ENCODE measurements around the gene LRRC75A. TPM values are rescaled to one million over a fixed set of nuclear protein-coding genes. Genes with fewer than 3 reads are reported as not detected.

LRRC75A gene
- total and polyA plus RNA-seq, 7 donors: 2.2 to 40.5 (median 5.7) TPM

DNA sequence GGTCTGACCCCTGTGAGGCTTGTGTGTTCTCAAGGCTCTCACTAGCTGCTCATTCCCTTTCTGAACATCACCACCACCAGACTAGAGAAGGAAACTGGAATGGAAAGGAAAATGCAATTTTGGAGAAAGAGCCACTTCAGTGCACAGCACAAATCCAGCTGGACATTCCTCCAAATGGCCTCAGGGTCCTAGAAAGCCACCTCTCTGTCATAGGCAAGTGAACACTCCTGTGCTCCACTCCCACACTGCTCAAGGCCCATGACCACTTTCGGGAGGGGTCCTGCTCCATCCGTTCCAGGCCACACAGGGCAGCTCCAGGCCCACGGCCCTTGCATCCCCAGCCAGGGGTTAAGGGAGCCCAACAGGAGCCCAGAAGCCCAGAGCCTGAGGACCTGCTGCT lies 2.6 kb downstream of the LRRC75A start:
- no peak overlapping the region for H3K4me3 ChIP-seq
- H3K27ac ChIP-seq: no peak overlapping the region
- 79 to 81% methylated on average over 3 of the region's 3 CpGs for WGBS, 2 donors
- no peaks in the 10 kb centered on the region for H3K27me3 ChIP-seq
- H3K36me3 ChIP-seq: no peaks in the 10 kb centered on the region
- intact Hi-C loops (cut with DNase I): no loop called here
- peaks cover 0 to 50% (median 42%) of the 10 kb centered on the region in 4 donors for H3K4me1 ChIP-seq
- H3K9me3 ChIP-seq: no peaks in the 10 kb centered on the region
- no peak for DNase-seq
- TF ChIP-seq POLR2A (IDR thresholded peaks at IDR 0.05) (no peak), EP300 (IDR thresholded peaks at IDR 0.05) (no peak), POLR2AphosphoS5 (IDR thresholded peaks at IDR 0.05) (no peak)
- TF ChIP-seq, protein P1, sequence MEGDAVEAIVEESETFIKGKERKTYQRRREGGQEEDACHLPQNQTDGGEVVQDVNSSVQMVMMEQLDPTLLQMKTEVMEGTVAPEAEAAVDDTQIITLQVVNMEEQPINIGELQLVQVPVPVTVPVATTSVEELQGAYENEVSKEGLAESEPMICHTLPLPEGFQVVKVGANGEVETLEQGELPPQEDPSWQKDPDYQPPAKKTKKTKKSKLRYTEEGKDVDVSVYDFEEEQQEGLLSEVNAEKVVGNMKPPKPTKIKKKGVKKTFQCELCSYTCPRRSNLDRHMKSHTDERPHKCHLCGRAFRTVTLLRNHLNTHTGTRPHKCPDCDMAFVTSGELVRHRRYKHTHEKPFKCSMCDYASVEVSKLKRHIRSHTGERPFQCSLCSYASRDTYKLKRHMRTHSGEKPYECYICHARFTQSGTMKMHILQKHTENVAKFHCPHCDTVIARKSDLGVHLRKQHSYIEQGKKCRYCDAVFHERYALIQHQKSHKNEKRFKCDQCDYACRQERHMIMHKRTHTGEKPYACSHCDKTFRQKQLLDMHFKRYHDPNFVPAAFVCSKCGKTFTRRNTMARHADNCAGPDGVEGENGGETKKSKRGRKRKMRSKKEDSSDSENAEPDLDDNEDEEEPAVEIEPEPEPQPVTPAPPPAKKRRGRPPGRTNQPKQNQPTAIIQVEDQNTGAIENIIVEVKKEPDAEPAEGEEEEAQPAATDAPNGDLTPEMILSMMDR (IDR thresholded peaks at IDR 0.05): no peak

DNA sequence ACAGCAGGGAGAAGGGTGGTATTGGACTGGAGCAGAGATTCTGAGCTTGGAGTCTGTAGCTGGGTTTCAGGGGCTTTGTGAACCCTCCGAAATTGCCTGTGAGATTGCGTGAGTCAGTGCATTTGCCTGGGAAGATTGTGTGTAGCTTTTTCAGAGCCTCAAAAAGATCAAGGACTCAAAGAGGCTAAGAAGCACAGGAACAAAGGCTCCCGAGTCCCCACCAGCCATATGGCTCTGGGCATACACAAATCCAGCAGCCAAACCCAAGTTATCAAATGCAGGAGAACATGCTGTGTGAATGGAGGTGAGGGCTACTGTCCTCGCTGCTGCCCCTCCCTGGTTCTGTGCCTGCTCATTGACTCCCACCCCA lies 3.0 kb downstream of the LRRC75A start:
- Histone ChIP-seq H3K4me1 (peaks cover 0 to 55% (median 47%) of the 10 kb centered on the region in 4 donors), H3K9me3 (no peaks in the 10 kb centered on the region), H3K4me3 (no peak overlapping the region), H3K27ac (no peak overlapping the region), H3K36me3 (no peaks in the 10 kb centered on the region), H3K27me3 (no peaks in the 10 kb centered on the region)
- WGBS, 2 donors: 74 to 85% methylated on average over 4 of the region's 4 CpGs
- DNase-seq: no peak
- TF ChIP-seq POLR2A (IDR thresholded peaks at IDR 0.05): no peak
- TF ChIP-seq, protein P1 (IDR thresholded peaks at IDR 0.05): no peak
- no peak for TF ChIP-seq POLR2AphosphoS5 (IDR thresholded peaks at IDR 0.05)
- TF ChIP-seq EP300 (IDR thresholded peaks at IDR 0.05): no peak
- intact Hi-C loops (cut with DNase I): no loop called here

DNA sequence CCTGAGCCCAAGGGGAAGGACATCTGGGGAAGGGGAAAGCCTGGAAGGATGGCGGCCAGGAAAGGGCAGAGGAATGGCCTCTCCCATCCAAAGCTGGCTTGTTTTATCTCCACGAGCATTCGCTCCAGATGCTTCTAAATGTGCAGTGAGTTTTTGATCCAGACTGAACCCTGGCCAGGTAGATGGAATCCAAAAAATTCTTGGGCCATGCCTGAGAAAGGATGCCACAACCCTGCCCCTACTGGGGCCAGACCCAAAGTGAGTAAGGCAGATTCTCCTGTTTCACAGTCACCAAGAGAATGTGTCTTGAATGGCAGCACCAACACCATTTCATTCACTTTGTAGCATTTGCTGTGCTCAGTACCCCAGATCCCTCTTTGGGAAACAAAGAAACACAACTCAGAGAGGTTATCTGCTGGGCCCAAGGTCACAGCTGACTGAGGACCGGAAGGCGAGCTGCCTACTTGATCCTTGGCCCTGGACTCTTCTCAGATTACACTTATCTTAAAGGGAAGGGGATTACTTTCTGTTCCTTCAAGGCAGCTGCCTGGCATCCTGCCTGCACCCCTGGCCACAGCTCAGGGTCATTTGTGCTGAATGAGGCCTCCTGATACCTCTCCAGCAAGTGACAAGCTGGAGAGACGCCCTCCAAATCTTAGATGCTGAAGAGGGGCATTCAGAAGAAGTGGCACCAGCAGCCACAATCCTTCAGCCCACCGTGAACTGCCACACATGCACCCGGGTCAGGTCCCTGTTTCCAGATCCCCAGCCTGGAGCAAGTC lies 3.6 kb downstream of the LRRC75A start:
- Histone ChIP-seq H3K36me3 (no peaks in the 10 kb centered on the region), H3K9me3 (no peaks in the 10 kb centered on the region), H3K4me3 (no peak overlapping the region), H3K4me1 (peaks cover 0 to 55% (median 48%) of the 10 kb centered on the region in 4 donors), H3K27ac (peak overlapping the region in 1 of 4 donors; percentile 28), H3K27me3 (no peaks in the 10 kb centered on the region)
- 56 to 78% methylated on average over 8 of the region's 8 CpGs for WGBS, 2 donors
- DNase-seq: no peak
- intact Hi-C loops (cut with DNase I): no loop called here
- TF ChIP-seq POLR2AphosphoS5 (IDR thresholded peaks at IDR 0.05) (no peak), EP300 (IDR thresholded peaks at IDR 0.05) (no peak), POLR2A (IDR thresholded peaks at IDR 0.05) (no peak)
- TF ChIP-seq, protein P1 (IDR thresholded peaks at IDR 0.05): no peak

DNA sequence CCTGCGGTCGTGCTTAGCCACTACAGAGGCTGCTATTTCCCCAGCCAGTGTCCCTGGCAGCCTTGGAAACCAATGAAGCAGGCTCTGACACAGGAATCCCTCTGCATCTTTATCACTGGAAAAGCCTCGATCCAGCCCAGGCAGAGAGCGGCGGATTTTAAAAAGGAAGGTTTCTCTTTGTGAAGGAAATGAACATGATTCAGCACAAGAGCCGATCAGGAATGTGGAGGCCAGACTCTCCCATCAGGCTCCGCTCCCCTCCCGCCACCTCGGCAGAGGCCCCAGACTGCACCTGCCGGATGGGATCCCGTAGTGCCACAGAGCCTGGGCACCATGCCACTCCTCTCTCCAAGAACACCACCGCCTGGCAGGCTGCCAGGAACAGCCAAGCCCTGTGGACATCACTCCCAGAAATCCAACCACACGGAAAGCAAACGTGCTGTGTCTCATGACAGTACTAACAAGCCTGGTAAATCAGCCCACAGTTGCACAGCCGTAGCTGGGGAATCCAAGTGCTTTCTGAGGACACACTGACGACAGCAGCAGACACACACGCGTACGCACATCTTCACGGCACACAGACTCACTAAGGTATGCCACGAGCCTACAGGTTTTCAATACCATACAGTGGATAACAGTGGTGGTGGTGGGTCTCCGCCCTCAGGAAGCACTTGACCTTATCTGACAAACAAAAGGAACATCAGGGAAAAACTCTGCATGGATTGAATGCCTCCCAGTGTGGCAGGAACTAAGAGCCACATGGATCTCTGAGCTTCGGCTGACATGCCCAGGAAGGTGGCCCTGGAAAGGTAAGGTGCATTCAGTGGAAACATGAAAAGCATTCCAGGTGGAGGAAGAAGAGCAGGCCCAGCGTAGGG lies 5.4 kb downstream of the LRRC75A start:
- H3K36me3 ChIP-seq: no peaks in the 10 kb centered on the region
- peak; percentile 95 for DNase-seq
- TF ChIP-seq POLR2AphosphoS5 (IDR thresholded peaks at IDR 0.05) (peak; percentile 28 to 74 (median 64)), EP300 (IDR thresholded peaks at IDR 0.05) (peak in 2 of 4 donors; percentile 45 to 87), POLR2A (IDR thresholded peaks at IDR 0.05) (peak in 1 of 2 donors; percentile 43)
- TF ChIP-seq, protein P1 (IDR thresholded peaks at IDR 0.05): no peak
- WGBS, 2 donors: 14 to 58% methylated on average over 24 of the region's 24 CpGs
- H3K27me3 ChIP-seq: no peaks in the 10 kb centered on the region
- H3K4me1 ChIP-seq: peaks cover 0 to 49% (median 45%) of the 10 kb centered on the region in 4 donors
- H3K4me3 ChIP-seq: peak overlapping the region in 3 of 4 donors; percentile 11 to 22 (median 18)
- H3K9me3 ChIP-seq: no peaks in the 10 kb centered on the region
- H3K27ac ChIP-seq: peak overlapping the region; percentile 68 to 87 (median 78)
- intact Hi-C loops (cut with DNase I): no loop called here
